ENCODE data around the gene WNT11.

The WNT11 gene

GRCh38 chr11:76232026-76232665 lies 25.8 kb upstream of the WNT11 start:
- Histone ChIP-seq H3K27me3 (no peaks in the 10 kb centered on the region), H3K4me3 (ENCODE audit: low read depth, low read length) (no peak overlapping the region), H3K36me3 (no peaks in the 10 kb centered on the region), H3K9me3 (no peaks in the 10 kb centered on the region), H3K4me1 (peaks cover 24% of the 10 kb centered on the region)
- no peak for DNase-seq
- no peak for TF ChIP-seq CTCF (IDR thresholded peaks at IDR 0.05; ENCODE audit: low read depth, low read length)

GRCh38 chr11:76231121-76231738 lies 24.9 kb upstream of the WNT11 start:
- no peak for TF ChIP-seq CTCF (IDR thresholded peaks at IDR 0.05; ENCODE audit: low read depth, low read length)
- no peaks in the 10 kb centered on the region for H3K9me3 ChIP-seq
- no peak overlapping the region for H3K4me3 ChIP-seq (ENCODE audit: low read depth, low read length)
- DNase-seq = no peak
- no peaks in the 10 kb centered on the region for H3K27me3 ChIP-seq
- H3K4me1 ChIP-seq = peaks cover 24% of the 10 kb centered on the region
- no peaks in the 10 kb centered on the region for H3K36me3 ChIP-seq

GRCh38 chr11:76230392-76230791 lies 24.1 kb upstream of the WNT11 start:
- DNase-seq = peak; percentile 78
- H3K4me1 ChIP-seq = peaks cover 24% of the 10 kb centered on the region
- no peaks in the 10 kb centered on the region for H3K36me3 ChIP-seq
- no peaks in the 10 kb centered on the region for H3K9me3 ChIP-seq
- H3K27me3 ChIP-seq = no peaks in the 10 kb centered on the region
- no peak for TF ChIP-seq CTCF (IDR thresholded peaks at IDR 0.05; ENCODE audit: low read depth, low read length)
- H3K4me3 ChIP-seq (ENCODE audit: low read depth, low read length) = no peak overlapping the region

- Histone ChIP-seq H3K4me3 (ENCODE audit: low read depth, low read length) (no peak overlapping the region), H3K27me3 (no peaks in the 10 kb centered on the region), H3K4me1 (peaks cover 24% of the 10 kb centered on the region), H3K9me3 (no peaks in the 10 kb centered on the region), H3K36me3 (no peaks in the 10 kb centered on the region)
- no peak for DNase-seq
- TF ChIP-seq CTCF (IDR thresholded peaks at IDR 0.05; ENCODE audit: low read depth, low read length) = no peak
Measured at GRCh38 chr11:76229690-76230240, 23.5 kb upstream of the WNT11 start.

- Histone ChIP-seq H3K36me3 (no peaks in the 10 kb centered on the region), H3K4me1 (peaks cover 20% of the 10 kb centered on the region), H3K27me3 (no peaks in the 10 kb centered on the region), H3K4me3 (ENCODE audit: low read depth, low read length) (no peak overlapping the region), H3K9me3 (no peaks in the 10 kb centered on the region)
- no peak for TF ChIP-seq CTCF (IDR thresholded peaks at IDR 0.05; ENCODE audit: low read depth, low read length)
- DNase-seq = no peak
Measured at GRCh38 chr11:76228875-76229149, 22.5 kb upstream of the WNT11 start.

All from BE2C (cell line).